Transverse colon (tissue), 3 donors: ENCODE measurements around the gene CRX.

Experiments
- EP300 ChIP-seq: sonication (generic); formaldehyde crosslinking; IDR thresholded peaks from one replicate; pipeline ENCODE4 v1.6.1; 2017; ENCODE audit warnings: antibody characterized with exemption, low read depth
- POLR2A ChIP-seq: fragments of 450-650 bp; IDR thresholded peaks from one replicate; pipeline ENCODE4 v1.6.1; 2016; ENCODE audit warnings: antibody characterized with exemption, mild to moderate bottlenecking, moderate library complexity
- TF ChIP-seq, protein P1 (sequence below), 5 experiments: fragments of 200-600 bp in 3 of 5; fragments of 450-650 bp in 2 of 5; sonication (generic) in 3 of 5; IDR thresholded peaks; 1 replicate in 2 of 5; 2 replicates in 3 of 5; pipeline ENCODE4 v1.5.1; 2016 to 2017; ENCODE audit warnings: antibody characterized with exemption in 5 of 5, inconsistent platforms in 3 of 5, mild to moderate bottlenecking in 2 of 5, moderate library complexity in 1 of 5

DNA sequence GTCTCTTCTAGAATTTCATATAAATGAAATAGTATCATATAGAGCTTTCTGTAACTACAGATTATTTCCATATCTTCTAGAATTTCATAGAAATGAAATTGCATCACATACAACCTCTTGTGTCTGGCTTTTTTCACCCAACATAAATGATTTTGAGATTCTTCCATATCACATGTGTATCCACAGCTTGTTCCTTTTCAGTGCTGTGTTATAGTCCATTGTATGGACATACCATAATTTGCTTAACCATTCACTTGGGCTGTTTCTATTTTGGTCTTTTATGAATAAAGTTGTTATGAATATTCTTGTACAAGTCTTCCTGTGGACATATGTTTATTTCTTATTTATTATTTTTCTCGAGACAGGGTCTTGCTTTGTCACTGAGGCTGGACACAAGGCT lies 29.1 kb upstream of the CRX start:
- TF ChIP-seq POLR2A (no peak), EP300 (no peak)
- TF ChIP-seq, protein P1, sequence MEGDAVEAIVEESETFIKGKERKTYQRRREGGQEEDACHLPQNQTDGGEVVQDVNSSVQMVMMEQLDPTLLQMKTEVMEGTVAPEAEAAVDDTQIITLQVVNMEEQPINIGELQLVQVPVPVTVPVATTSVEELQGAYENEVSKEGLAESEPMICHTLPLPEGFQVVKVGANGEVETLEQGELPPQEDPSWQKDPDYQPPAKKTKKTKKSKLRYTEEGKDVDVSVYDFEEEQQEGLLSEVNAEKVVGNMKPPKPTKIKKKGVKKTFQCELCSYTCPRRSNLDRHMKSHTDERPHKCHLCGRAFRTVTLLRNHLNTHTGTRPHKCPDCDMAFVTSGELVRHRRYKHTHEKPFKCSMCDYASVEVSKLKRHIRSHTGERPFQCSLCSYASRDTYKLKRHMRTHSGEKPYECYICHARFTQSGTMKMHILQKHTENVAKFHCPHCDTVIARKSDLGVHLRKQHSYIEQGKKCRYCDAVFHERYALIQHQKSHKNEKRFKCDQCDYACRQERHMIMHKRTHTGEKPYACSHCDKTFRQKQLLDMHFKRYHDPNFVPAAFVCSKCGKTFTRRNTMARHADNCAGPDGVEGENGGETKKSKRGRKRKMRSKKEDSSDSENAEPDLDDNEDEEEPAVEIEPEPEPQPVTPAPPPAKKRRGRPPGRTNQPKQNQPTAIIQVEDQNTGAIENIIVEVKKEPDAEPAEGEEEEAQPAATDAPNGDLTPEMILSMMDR (IDR thresholded peaks at IDR 0.05): no peak
